ENCODE measurements around the gene MLXIPL. TPM values are rescaled to one million over a fixed set of nuclear protein-coding genes. Genes with fewer than 3 reads are reported as not detected.
"Not testable (repeated sequence)": the region's sequence is repeated elsewhere in the genome, so short reads cannot be mapped to it uniquely, and the experiment has no call there.

MLXIPL gene
- total RNA-seq, 2 donors from 2014 or later = 39.7 to 58.0 TPM

- 74% methylated on average over 5 to 7 of the region's 7 CpGs for WGBS, 2 experiments (ENCODE audit: insufficient coverage in 1 of 2, insufficient read length in 1 of 2)
- Mint-ChIP-seq H3K4me3 (no peak overlapping the region), H3K27ac (no peak overlapping the region), H3K4me1 (peaks cover 4% of the 10 kb centered on the region), H3K9me3 (no peaks in the 10 kb centered on the region), H3K36me3 (ENCODE audit: low read depth) (peaks cover 1% of the 10 kb centered on the region), H3K27me3 (ENCODE audit: insufficient read depth) (peaks cover 36% of the 10 kb centered on the region)
- H3K9ac ChIP-seq (ENCODE audit: extremely low read depth, low read length, poor library complexity, severe bottlenecking) = no peak overlapping the region
- DNase-seq = no peak
- H3K4me1 ChIP-seq (ENCODE audit: control insufficient read depth, insufficient read depth, low read length) = peaks cover 8% of the 10 kb centered on the region
- H3K9me3 ChIP-seq (ENCODE audit: control insufficient read depth, low read length) = no peaks in the 10 kb centered on the region
- H3K27me3 ChIP-seq (ENCODE audit: control insufficient read depth, insufficient read depth, low read length, poor library complexity, severe bottlenecking) = peaks cover 31% of the 10 kb centered on the region
- H3K27ac ChIP-seq (ENCODE audit: low read depth, low read length) = no peak overlapping the region
- H3K36me3 ChIP-seq (ENCODE audit: control insufficient read depth, insufficient read depth, low read length) = no peaks in the 10 kb centered on the region
- TF ChIP-seq, protein P1, sequence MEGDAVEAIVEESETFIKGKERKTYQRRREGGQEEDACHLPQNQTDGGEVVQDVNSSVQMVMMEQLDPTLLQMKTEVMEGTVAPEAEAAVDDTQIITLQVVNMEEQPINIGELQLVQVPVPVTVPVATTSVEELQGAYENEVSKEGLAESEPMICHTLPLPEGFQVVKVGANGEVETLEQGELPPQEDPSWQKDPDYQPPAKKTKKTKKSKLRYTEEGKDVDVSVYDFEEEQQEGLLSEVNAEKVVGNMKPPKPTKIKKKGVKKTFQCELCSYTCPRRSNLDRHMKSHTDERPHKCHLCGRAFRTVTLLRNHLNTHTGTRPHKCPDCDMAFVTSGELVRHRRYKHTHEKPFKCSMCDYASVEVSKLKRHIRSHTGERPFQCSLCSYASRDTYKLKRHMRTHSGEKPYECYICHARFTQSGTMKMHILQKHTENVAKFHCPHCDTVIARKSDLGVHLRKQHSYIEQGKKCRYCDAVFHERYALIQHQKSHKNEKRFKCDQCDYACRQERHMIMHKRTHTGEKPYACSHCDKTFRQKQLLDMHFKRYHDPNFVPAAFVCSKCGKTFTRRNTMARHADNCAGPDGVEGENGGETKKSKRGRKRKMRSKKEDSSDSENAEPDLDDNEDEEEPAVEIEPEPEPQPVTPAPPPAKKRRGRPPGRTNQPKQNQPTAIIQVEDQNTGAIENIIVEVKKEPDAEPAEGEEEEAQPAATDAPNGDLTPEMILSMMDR (conservative IDR thresholded peaks at IDR 0.05) = no peak
- H3K4me3 ChIP-seq (ENCODE audit: low read length) = no peak overlapping the region
Observed at GRCh38 chr7:73621168-73622063, 2.9 kb downstream of the MLXIPL start.

DNA sequence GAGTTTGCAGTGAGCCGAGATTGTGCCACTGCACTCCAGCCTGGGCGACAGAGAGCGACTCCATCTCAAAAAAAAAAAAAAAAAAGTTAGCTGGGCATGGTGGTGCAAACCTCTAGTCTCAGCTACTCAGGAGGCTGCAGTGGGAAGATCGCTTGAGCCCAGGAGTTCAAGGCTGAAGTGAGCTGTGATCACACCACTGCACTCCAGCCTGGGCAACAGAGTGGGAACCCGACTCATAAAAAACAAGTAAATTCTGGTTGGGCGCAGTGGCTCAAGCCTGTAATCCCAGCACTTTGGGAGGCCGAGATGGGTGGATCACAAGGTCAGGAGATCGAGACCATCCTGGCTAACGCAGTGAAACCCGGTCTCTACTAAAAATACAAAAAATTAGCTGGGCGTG lies 4.9 kb downstream of the MLXIPL start:
- not testable (repeated sequence) for H3K36me3 Mint-ChIP-seq (ENCODE audit: low read depth); H3K4me1 Mint-ChIP-seq; H3K9me3 ChIP-seq (ENCODE audit: control insufficient read depth, low read length); H3K27ac Mint-ChIP-seq; H3K4me3 Mint-ChIP-seq; H3K27ac ChIP-seq (ENCODE audit: low read depth, low read length); H3K4me1 ChIP-seq (ENCODE audit: control insufficient read depth, insufficient read depth, low read length); H3K36me3 ChIP-seq (ENCODE audit: control insufficient read depth, insufficient read depth, low read length); DNase-seq; H3K9ac ChIP-seq (ENCODE audit: extremely low read depth, low read length, poor library complexity, severe bottlenecking); H3K9me3 Mint-ChIP-seq; H3K4me3 ChIP-seq (ENCODE audit: low read length)
- peaks cover 23% of the 10 kb centered on the region for H3K27me3 Mint-ChIP-seq (ENCODE audit: insufficient read depth)
- H3K27me3 ChIP-seq (ENCODE audit: control insufficient read depth, insufficient read depth, low read length, poor library complexity, severe bottlenecking) = peaks cover 21% of the 10 kb centered on the region
- WGBS, 2 experiments (ENCODE audit: insufficient coverage in 1 of 2, insufficient read length in 1 of 2) = 92% methylated on average over 5 to 10 of the region's 11 CpGs

DNA sequence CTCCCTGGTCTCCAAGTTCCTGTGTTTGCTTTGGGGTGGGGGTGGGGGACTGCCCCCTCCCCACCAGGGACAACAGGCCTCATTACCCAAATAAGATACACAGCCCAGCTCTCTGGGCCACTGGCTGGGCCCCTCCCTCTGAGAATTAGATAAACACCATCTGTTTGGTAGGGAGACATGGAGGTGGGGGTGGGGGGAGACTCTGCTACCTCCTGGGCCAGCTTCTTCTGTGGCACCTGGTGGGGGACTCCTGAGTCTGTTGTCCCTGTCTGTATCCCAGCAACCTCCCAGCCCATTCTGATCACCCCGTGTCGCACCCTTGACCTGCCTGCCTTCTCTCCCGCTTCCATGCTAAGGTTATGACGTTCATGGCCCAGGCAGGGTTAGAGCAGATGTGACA lies 5.8 kb downstream of the MLXIPL start:
- no peak overlapping the region for H3K4me3 ChIP-seq (ENCODE audit: low read length)
- no peak overlapping the region for H3K9ac ChIP-seq (ENCODE audit: extremely low read depth, low read length, poor library complexity, severe bottlenecking)
- Mint-ChIP-seq H3K27me3 (ENCODE audit: insufficient read depth) (peaks cover 20% of the 10 kb centered on the region), H3K27ac (peak overlapping the region; percentile 2), H3K4me1 (peaks cover 13% of the 10 kb centered on the region), H3K4me3 (no peak overlapping the region), H3K9me3 (no peaks in the 10 kb centered on the region), H3K36me3 (ENCODE audit: low read depth) (peaks cover 12% of the 10 kb centered on the region)
- H3K36me3 ChIP-seq (ENCODE audit: control insufficient read depth, insufficient read depth, low read length) = no peaks in the 10 kb centered on the region
- H3K27me3 ChIP-seq (ENCODE audit: control insufficient read depth, insufficient read depth, low read length, poor library complexity, severe bottlenecking) = peaks cover 14% of the 10 kb centered on the region
- 84% methylated on average over 4 of the region's 4 CpGs; no CpG with 5 or more reads in 1 of the 2 experiments for WGBS, 2 experiments (ENCODE audit: insufficient coverage in 1 of 2, insufficient read length in 1 of 2)
- H3K9me3 ChIP-seq (ENCODE audit: control insufficient read depth, low read length) = no peaks in the 10 kb centered on the region
- DNase-seq = no peak
- TF ChIP-seq, protein P1 (conservative IDR thresholded peaks at IDR 0.05) = no peak
- H3K27ac ChIP-seq (ENCODE audit: low read depth, low read length) = no peak overlapping the region
- H3K4me1 ChIP-seq (ENCODE audit: control insufficient read depth, insufficient read depth, low read length) = peaks cover 11% of the 10 kb centered on the region

DNA sequence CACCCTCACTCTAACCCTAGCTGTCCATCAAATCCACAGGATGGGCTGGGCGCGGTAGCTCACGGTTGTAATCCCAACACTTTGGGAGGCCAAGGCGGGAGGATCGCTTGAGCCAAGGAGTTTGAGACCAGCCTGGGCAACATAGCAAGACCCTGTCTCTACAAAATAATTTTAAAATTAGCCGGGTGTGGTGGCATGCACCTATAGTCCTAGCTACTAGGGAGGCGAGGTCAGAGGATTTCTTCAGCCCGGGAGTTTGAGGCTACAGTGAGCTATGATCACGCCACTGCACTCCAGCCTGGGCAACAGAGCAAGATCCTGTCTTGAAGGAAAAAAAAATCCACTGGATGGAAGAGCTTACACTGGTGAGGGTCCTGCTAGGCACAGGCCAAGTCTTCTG lies 6.8 kb downstream of the MLXIPL start:
- H3K27me3 Mint-ChIP-seq (ENCODE audit: insufficient read depth); H3K27ac ChIP-seq (ENCODE audit: low read depth, low read length); DNase-seq; H3K4me3 Mint-ChIP-seq; H3K9me3 ChIP-seq (ENCODE audit: control insufficient read depth, low read length); H3K9ac ChIP-seq (ENCODE audit: extremely low read depth, low read length, poor library complexity, severe bottlenecking); H3K27me3 ChIP-seq (ENCODE audit: control insufficient read depth, insufficient read depth, low read length, poor library complexity, severe bottlenecking); H3K4me3 ChIP-seq (ENCODE audit: low read length); H3K36me3 ChIP-seq (ENCODE audit: control insufficient read depth, insufficient read depth, low read length); H3K27ac Mint-ChIP-seq; H3K4me1 ChIP-seq (ENCODE audit: control insufficient read depth, insufficient read depth, low read length); H3K9me3 Mint-ChIP-seq: not testable (repeated sequence)
- 86 to 96% methylated on average over 6 to 9 of the region's 9 CpGs for WGBS, 2 experiments (ENCODE audit: insufficient coverage in 1 of 2, insufficient read length in 1 of 2)
- Mint-ChIP-seq H3K4me1 (peaks cover 16% of the 10 kb centered on the region), H3K36me3 (ENCODE audit: low read depth) (peaks cover 12% of the 10 kb centered on the region)
